GM18870 (cell line): ENCODE data around the gene OR4N2.
"Not testable (repeated sequence)": the region's sequence is repeated elsewhere in the genome, so short reads cannot be mapped to it uniquely, and the experiment has no call there.

Experiments
- ATAC-seq: cut with Tn5 transposase; IDR thresholded peaks from one replicate; pipeline ENCODE4 v1.9.1; 2021; ENCODE audit warnings: moderate library complexity; ENCODE audit not compliant: unreplicated experiment

OR4N2 gene

GRCh38 chr14:19834203-19834848 is 30.8 kb downstream of the OR4N2 start:
- not testable (repeated sequence) for ATAC-seq

- ATAC-seq = no peak
Measured at GRCh38 chr14:19838433-19838832, 34.9 kb downstream of the OR4N2 start.

- no peak for ATAC-seq
Measured at GRCh38 chr14:19851365-19851764, 47.8 kb downstream of the OR4N2 start.

GRCh38 chr14:19866061-19866669 is 62.6 kb downstream of the OR4N2 start:
- ATAC-seq = not testable (repeated sequence)

GRCh38 chr14:19873178-19873577 is 69.6 kb downstream of the OR4N2 start:
- ATAC-seq = no peak

- no peak for ATAC-seq
Measured at GRCh38 chr14:19874842-19875241, 71.3 kb downstream of the OR4N2 start, which contains the start of gene OR4K2. Gene OR4K2, plus strand, starts transcription at chr14:19875142. Its CDS starts 1,126 bp downstream, at chr14:19876268.

GRCh38 chr14:19878029-19878642 is 74.6 kb downstream of the OR4N2 start:
- ATAC-seq = no peak
